ENCODE data around the gene GSX2. TPM values are rescaled to one million over a fixed set of nuclear protein-coding genes. Genes with fewer than 3 reads are reported as not detected.

The GSX2 gene
- total RNA-seq, 1 experiment from 2014 or later, result not detected

DNA sequence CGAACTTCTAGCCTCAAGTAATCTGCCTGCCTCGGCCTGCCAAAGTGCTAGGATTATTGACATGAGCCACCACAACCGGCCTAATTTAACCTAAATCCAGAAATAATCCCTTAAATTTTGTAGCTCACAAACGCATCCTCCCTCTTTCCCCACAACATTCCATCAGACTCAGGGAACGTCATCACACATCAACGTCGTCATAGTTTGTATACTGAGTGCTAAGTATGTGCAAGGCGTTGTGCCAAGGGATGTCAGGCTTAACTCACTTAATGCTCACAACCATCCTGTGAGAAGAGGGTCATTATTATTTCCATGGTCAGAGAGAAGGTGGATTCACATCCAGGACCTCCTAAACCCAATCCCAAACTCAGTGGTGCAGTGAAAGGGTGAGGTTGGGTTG, 9.6 kb upstream of the GSX2 start (continued):
- TF ChIP-seq ELF1 (IDR thresholded peaks at IDR 0.05; ENCODE audit: borderline replicate concordance, low read depth), result no peak
- no peak for TF ChIP-seq EZH2phosphoT487 (IDR thresholded peaks at IDR 0.05; ENCODE audit: borderline replicate concordance)
- TF ChIP-seq, protein P1, sequence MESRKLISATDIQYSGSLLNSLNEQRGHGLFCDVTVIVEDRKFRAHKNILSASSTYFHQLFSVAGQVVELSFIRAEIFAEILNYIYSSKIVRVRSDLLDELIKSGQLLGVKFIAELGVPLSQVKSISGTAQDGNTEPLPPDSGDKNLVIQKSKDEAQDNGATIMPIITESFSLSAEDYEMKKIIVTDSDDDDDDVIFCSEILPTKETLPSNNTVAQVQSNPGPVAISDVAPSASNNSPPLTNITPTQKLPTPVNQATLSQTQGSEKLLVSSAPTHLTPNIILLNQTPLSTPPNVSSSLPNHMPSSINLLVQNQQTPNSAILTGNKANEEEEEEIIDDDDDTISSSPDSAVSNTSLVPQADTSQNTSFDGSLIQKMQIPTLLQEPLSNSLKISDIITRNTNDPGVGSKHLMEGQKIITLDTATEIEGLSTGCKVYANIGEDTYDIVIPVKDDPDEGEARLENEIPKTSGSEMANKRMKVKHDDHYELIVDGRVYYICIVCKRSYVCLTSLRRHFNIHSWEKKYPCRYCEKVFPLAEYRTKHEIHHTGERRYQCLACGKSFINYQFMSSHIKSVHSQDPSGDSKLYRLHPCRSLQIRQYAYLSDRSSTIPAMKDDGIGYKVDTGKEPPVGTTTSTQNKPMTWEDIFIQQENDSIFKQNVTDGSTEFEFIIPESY (IDR thresholded peaks at IDR 0.05; ENCODE audit: extremely low read depth, insufficient replicate concordance, low read length), result no peak
- TF ChIP-seq CBX3 (IDR thresholded peaks at IDR 0.05; ENCODE audit: low read depth), result no peak
- TF ChIP-seq SRF (IDR thresholded peaks at IDR 0.05; ENCODE audit: low read depth), result no peak
- no peak for TF ChIP-seq CEBPB (IDR thresholded peaks at IDR 0.05; ENCODE audit: low read depth)
- no peak for TF ChIP-seq ZFX (IDR thresholded peaks at IDR 0.05)
- TF ChIP-seq, protein P2, sequence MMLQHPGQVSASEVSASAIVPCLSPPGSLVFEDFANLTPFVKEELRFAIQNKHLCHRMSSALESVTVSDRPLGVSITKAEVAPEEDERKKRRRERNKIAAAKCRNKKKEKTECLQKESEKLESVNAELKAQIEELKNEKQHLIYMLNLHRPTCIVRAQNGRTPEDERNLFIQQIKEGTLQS (IDR thresholded peaks at IDR 0.05), result no peak

DNA sequence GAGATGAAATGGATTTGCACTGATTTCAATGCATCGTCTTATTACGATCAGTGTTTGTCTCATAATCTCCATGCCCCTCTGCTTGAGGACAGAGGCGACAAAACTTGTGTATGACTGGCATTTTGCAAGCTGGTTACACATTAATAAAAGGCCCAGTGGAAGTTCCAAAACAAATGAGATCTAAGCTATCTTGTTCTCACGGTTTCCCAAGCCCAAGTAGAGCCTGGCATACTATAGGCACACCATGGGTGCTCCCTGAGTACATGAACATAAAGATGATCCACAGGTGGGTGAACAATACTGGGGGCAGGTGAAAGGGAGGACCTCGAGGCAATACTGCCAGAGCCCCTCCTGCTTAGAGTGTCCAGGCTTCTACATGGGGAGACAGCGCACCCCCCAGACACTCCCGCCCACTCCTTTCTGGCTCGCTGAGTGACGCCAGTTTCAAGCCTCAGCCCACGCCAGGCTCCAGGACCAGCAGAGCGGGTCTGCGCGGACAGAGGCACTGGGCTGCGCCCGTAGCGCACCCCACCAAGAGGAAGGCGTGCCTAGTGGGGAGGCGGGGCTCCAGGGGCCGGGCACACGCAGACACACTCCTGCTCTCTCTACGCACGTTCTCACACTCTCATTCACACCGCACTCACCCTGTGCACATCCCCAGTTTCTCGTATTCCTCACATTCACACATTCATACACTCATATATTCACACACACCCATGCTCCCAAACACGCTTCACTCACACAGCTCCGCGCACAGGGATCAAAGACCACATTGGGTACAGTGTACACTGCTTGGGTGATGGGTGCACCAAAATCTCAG, 8.9 kb upstream of the GSX2 start:
- peak; percentile 82 for ATAC-seq
- TF ChIP-seq, protein P3, sequence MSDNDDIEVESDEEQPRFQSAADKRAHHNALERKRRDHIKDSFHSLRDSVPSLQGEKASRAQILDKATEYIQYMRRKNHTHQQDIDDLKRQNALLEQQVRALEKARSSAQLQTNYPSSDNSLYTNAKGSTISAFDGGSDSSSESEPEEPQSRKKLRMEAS (IDR thresholded peaks at IDR 0.05), result no peak
- TF ChIP-seq, protein P4, sequence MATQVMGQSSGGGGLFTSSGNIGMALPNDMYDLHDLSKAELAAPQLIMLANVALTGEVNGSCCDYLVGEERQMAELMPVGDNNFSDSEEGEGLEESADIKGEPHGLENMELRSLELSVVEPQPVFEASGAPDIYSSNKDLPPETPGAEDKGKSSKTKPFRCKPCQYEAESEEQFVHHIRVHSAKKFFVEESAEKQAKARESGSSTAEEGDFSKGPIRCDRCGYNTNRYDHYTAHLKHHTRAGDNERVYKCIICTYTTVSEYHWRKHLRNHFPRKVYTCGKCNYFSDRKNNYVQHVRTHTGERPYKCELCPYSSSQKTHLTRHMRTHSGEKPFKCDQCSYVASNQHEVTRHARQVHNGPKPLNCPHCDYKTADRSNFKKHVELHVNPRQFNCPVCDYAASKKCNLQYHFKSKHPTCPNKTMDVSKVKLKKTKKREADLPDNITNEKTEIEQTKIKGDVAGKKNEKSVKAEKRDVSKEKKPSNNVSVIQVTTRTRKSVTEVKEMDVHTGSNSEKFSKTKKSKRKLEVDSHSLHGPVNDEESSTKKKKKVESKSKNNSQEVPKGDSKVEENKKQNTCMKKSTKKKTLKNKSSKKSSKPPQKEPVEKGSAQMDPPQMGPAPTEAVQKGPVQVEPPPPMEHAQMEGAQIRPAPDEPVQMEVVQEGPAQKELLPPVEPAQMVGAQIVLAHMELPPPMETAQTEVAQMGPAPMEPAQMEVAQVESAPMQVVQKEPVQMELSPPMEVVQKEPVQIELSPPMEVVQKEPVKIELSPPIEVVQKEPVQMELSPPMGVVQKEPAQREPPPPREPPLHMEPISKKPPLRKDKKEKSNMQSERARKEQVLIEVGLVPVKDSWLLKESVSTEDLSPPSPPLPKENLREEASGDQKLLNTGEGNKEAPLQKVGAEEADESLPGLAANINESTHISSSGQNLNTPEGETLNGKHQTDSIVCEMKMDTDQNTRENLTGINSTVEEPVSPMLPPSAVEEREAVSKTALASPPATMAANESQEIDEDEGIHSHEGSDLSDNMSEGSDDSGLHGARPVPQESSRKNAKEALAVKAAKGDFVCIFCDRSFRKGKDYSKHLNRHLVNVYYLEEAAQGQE (IDR thresholded peaks at IDR 0.05; ENCODE audit: low read depth), result no peak
- TF ChIP-seq TCF7L2 (IDR thresholded peaks at IDR 0.05; ENCODE audit: borderline replicate concordance, extremely low read depth, insufficient read depth, insufficient read length) (no peak), SP1 (IDR thresholded peaks at IDR 0.05; ENCODE audit: low read depth) (no peak), EGR1 (IDR thresholded peaks at IDR 0.05; ENCODE audit: low read depth) (no peak), SRF (IDR thresholded peaks at IDR 0.05; ENCODE audit: low read depth) (no peak), POLR2A (IDR thresholded peaks at IDR 0.05; ENCODE audit: borderline replicate concordance, extremely low read depth, insufficient read depth, insufficient read length) (no peak)
- TF ChIP-seq, protein P2 (IDR thresholded peaks at IDR 0.05), result no peak
- TF ChIP-seq, protein P5, sequence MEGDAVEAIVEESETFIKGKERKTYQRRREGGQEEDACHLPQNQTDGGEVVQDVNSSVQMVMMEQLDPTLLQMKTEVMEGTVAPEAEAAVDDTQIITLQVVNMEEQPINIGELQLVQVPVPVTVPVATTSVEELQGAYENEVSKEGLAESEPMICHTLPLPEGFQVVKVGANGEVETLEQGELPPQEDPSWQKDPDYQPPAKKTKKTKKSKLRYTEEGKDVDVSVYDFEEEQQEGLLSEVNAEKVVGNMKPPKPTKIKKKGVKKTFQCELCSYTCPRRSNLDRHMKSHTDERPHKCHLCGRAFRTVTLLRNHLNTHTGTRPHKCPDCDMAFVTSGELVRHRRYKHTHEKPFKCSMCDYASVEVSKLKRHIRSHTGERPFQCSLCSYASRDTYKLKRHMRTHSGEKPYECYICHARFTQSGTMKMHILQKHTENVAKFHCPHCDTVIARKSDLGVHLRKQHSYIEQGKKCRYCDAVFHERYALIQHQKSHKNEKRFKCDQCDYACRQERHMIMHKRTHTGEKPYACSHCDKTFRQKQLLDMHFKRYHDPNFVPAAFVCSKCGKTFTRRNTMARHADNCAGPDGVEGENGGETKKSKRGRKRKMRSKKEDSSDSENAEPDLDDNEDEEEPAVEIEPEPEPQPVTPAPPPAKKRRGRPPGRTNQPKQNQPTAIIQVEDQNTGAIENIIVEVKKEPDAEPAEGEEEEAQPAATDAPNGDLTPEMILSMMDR (IDR thresholded peaks at IDR 0.05 in 2 of 3, conservative IDR thresholded peaks at IDR 0.05 in 1 of 3; ENCODE audit: borderline replicate concordance in 1 of 3, insufficient read depth in 1 of 3, low read depth in 2 of 3, low read length in 2 of 3), result no peak

More for the DNA sequence above, 8.9 kb upstream of the GSX2 start:
- peak overlapping the region; percentile 37 to 54 for H3K4me3 ChIP-seq (replicated peaks in 1 of 2; ENCODE audit: low read depth in 1 of 2, low read length in 2 of 2)
- H3K4me1 ChIP-seq (ENCODE audit: control insufficient read depth in 1 of 2, insufficient read depth in 2 of 2, low read length in 2 of 2), result peaks cover 0 to 15% of the 10 kb centered on the region in 2 experiments; a peak in 2 of 4 replicates
- H4K20me1 ChIP-seq (ENCODE audit: insufficient read depth), result no peaks in the 10 kb centered on the region
- peak overlapping the region; percentile 64 for H2AFZ ChIP-seq (ENCODE audit: low read depth, low read length, poor library complexity, severe bottlenecking)
- no peaks in the 10 kb centered on the region for H3K79me2 ChIP-seq (ENCODE audit: insufficient read depth, low read length)
- peak overlapping the region; percentile 76 for H3K4me2 ChIP-seq (ENCODE audit: low read length)
- no peak overlapping the region for H3K27ac ChIP-seq (ENCODE audit: low read depth, low read length)
- H3K9me3 ChIP-seq (ENCODE audit: control insufficient read depth in 1 of 2, insufficient read depth in 1 of 2, low read depth in 1 of 2, low read length in 2 of 2), result no peaks in the 10 kb centered on the region
- H3K9me2 ChIP-seq (ENCODE audit: insufficient read depth), result no peaks in the 10 kb centered on the region
- ChIA-PET CTCF (no interaction called here), POLR2A (no interaction called here), RAD21 (ENCODE audit: low non-redundant PET in 1 of 2, low total read pairs in 2 of 2, uncharacterized antibody in 2 of 2, unreplicated experiment in 2 of 2) (no interaction called here)
- no peak overlapping the region for H3K9ac ChIP-seq (ENCODE audit: low read length)
- DNase-seq (ENCODE audit: low read depth, low spot score), result no peak
- no peaks in the 10 kb centered on the region for H3K36me3 ChIP-seq (ENCODE audit: control insufficient read depth in 1 of 2, insufficient read depth in 2 of 2, low read length in 2 of 2)
- intact Hi-C loops (cut with micrococcal nuclease), result no loop called here
- peaks cover 3% of the 10 kb centered on the region; the same call in 1 of the 2 replicates for H3K27me3 ChIP-seq (ENCODE audit: insufficient read depth, low read length)
- no TSS peak for BruUV-seq (replicated peaks)

Data from HCT116 (cell line).